HEK293T (cell line): Measurements from ENCODE around the gene TNPO3.

ENCODE experiments used
- CTCF ChIA-PET: fragments of 350-600 bp; formaldehyde crosslinking; extraction: SDS; loops from one replicate; lab custom pipeline; 2021; ENCODE audit warnings: antibody characterized with exemption, inconsistent platforms; lab: Yijun Ruan, JAX
- POLR2A ChIA-PET: fragments of 350-600 bp; formaldehyde crosslinking; extraction: SDS; loops from one replicate; lab custom pipeline; 2020; ENCODE audit warnings: antibody characterized with exemption, inconsistent platforms; lab: Yijun Ruan, JAX
- DNase-seq: peaks from one replicate; pipeline ENCODE4 v3.0.0; 2012; ENCODE audit warnings: mixed read lengths; ENCODE audit errors: extremely low spot score
- ARNT ChIP-seq: fragments of 450-650 bp; IDR thresholded peaks from 2 replicates; pipeline ENCODE4 v1.6.1; 2017; ENCODE audit warnings: mild to moderate bottlenecking
- BHLHE40 ChIP-seq: fragments of 450-650 bp; IDR thresholded peaks from 2 replicates; pipeline ENCODE4 v1.6.1; 2016; ENCODE audit warnings: mild to moderate bottlenecking, moderate library complexity, borderline replicate concordance
- CTBP1 ChIP-seq: fragments of 450-650 bp; IDR thresholded peaks from 2 replicates; pipeline ENCODE4 v1.6.1; 2016; ENCODE audit warnings: borderline replicate concordance
- ELF4 ChIP-seq: fragments of 450-650 bp; IDR thresholded peaks from 2 replicates; pipeline ENCODE4 v1.6.1; 2017; ENCODE audit warnings: antibody characterized with exemption
- FOXA1 ChIP-seq: fragments of 450-650 bp; IDR thresholded peaks from 2 replicates; pipeline ENCODE4 v1.6.1; 2016; ENCODE audit warnings: mild to moderate bottlenecking
- FOXK2 ChIP-seq: fragments of 450-650 bp; IDR thresholded peaks from 2 replicates; pipeline ENCODE4 v1.6.1; 2016; ENCODE audit warnings: mild to moderate bottlenecking
- FOXM1 ChIP-seq: fragments of 450-650 bp; IDR thresholded peaks from 2 replicates; pipeline ENCODE4 v1.6.1; 2017; ENCODE audit warnings: mild to moderate bottlenecking, borderline replicate concordance
- HDGF ChIP-seq: fragments of 450-650 bp; IDR thresholded peaks from 2 replicates; pipeline ENCODE4 v1.6.1; 2017; ENCODE audit warnings: antibody characterized with exemption, borderline replicate concordance
- L3MBTL2 ChIP-seq: fragments of 450-650 bp; conservative IDR thresholded peaks from 2 replicates; pipeline ENCODE4 v1.6.1; 2016; ENCODE audit warnings: mild to moderate bottlenecking
- LEF1 ChIP-seq: fragments of 450-650 bp; IDR thresholded peaks from 2 replicates; pipeline ENCODE4 v1.6.1; 2017; ENCODE audit warnings: mild to moderate bottlenecking, borderline replicate concordance
- NFRKB ChIP-seq: fragments of 450-650 bp; IDR thresholded peaks from 2 replicates; pipeline ENCODE4 v1.6.1; 2016; ENCODE audit warnings: mild to moderate bottlenecking, moderate library complexity
- PKNOX1 ChIP-seq: fragments of 450-650 bp; IDR thresholded peaks from 2 replicates; pipeline ENCODE4 v1.6.1; 2016
- SP1 ChIP-seq: fragments of 450-650 bp; IDR thresholded peaks from 2 replicates; pipeline ENCODE4 v1.6.1; 2017
- SUZ12 ChIP-seq: fragments of 450-650 bp; IDR thresholded peaks from 2 replicates; pipeline ENCODE4 v1.6.1; 2016; ENCODE audit warnings: mild to moderate bottlenecking
- TARDBP ChIP-seq: fragments of 450-650 bp; IDR thresholded peaks from 2 replicates; pipeline ENCODE4 v1.6.1; 2016
- ZNF384 ChIP-seq: fragments of 450-650 bp; IDR thresholded peaks from 2 replicates; pipeline ENCODE4 v1.6.1; 2016

TNPO3 gene

DNA sequence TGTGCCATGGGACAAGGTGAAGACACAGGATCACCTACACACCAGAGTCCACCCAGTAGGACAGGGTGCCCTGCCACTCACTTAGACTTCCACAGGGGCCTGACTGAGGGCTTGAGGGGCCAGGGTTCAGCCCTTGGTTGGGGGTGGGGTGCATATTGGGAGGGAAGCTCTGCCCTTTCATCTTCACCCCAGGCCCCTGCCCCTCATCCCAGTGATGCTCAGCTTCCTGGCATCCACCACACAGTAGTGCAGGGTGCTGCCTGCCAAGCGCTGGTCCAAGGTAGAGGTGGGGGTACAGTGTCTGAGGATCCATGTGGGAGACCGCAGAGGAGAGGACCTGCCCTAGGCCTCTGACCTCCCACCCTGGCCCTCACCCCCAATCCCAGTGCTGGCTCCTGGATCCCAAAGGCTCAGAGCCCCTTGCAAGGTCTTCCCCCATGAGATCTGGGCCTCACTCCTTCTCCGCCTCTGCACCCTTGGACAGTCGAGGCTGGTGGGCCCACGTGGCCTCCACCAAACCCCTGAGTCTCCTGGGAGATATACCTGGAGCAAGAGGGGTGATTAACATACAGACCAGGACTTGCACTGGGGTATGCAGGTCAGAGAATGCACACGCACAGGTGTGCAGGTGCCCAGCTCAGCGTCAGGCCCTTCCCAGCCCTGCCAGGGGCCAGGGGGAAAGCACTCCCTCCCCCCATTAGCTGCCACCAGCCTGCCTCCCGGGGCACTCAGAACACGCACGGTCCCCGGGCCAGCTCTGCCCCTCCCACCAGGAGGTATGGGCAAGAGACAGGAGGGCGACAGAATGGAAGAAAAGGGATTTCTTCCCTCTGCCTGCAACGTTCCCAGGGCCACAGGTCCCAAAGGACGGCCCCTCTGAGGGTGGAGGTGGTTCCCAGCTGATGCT, 125.8 kb downstream of the TNPO3 start:
- ChIA-PET CTCF (no interaction called here), POLR2A (no interaction called here)
- no peak for DNase-seq
- TF ChIP-seq ZNF384 = no peak

DNA sequence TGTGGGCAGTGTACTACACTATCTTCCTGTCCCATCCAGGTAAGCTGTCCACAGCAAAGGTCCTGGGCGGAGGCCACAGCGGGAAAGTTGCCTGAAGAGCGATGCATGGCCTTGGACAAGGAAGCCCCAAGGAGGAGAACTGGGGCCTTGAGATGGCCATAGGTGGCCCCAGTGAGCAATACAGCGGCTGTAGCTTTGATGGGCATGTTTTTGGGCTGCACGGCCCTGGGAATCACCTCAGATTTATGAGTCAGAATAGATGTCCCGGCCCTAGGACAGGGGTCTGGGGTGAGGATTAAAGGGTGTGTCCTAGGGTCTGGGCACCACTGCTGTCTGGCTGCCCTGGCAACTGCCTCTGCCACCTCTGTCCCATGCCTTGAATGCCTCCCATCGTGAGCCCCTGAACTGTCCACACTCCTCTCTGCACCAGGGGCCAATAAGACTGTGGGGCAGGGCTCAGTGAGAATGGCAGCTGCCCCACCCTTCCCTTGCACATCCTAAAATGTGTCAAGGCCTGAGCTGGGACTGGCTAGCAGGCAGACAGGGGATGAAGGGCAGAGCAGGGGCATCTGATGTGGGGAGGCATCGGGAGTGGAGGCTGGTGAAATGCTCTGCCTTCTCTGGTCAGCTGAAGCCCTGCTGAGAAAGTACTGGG, 126.6 kb downstream of the TNPO3 start:
- CTCF ChIA-PET = no interaction called here
- POLR2A ChIA-PET = no interaction called here
- no peak for DNase-seq
- TF ChIP-seq ZNF384 (no peak), FOXA1 (no peak), FOXK2 (no peak), ARNT (no peak), NFRKB (no peak), TARDBP (no peak), LEF1 (no peak), SUZ12 (no peak), L3MBTL2 (no peak), ELF4 (no peak), BHLHE40 (no peak), PKNOX1 (no peak), SP1 (no peak), HDGF (no peak), FOXM1 (no peak)

GRCh38 chr7:128924707-128925588, 130.0 kb downstream of the TNPO3 start:
- TF ChIP-seq FOXK2 = no peak
- DNase-seq = no peak
- POLR2A ChIA-PET = no interaction called here
- CTCF ChIA-PET = no interaction called here

DNA sequence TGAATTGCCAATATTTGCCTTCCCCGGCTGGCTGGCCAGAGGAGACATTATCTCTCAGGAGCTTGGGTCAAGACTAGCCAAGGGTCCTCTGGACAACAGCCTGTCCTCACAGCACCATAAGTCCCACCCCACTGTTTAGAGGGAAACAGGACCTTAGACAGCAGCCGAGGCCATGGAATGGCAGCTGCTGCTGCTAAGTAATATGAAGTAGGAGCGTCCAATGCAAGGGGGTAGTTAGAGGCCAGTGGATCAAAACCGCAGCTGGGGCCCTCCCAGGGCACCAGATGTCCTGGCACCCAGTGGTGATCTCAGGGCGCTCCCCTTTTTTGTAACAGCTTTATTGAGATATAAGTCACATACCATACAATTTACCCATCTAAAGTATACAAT, 131.5 kb downstream of the TNPO3 start:
- TF ChIP-seq FOXA1 (no peak), SP1 (no peak), FOXK2 (no peak), BHLHE40 (no peak), FOXM1 (no peak), ARNT (no peak)
- CTCF ChIA-PET = no interaction called here
- DNase-seq = no peak
- POLR2A ChIA-PET = no interaction called here

DNA sequence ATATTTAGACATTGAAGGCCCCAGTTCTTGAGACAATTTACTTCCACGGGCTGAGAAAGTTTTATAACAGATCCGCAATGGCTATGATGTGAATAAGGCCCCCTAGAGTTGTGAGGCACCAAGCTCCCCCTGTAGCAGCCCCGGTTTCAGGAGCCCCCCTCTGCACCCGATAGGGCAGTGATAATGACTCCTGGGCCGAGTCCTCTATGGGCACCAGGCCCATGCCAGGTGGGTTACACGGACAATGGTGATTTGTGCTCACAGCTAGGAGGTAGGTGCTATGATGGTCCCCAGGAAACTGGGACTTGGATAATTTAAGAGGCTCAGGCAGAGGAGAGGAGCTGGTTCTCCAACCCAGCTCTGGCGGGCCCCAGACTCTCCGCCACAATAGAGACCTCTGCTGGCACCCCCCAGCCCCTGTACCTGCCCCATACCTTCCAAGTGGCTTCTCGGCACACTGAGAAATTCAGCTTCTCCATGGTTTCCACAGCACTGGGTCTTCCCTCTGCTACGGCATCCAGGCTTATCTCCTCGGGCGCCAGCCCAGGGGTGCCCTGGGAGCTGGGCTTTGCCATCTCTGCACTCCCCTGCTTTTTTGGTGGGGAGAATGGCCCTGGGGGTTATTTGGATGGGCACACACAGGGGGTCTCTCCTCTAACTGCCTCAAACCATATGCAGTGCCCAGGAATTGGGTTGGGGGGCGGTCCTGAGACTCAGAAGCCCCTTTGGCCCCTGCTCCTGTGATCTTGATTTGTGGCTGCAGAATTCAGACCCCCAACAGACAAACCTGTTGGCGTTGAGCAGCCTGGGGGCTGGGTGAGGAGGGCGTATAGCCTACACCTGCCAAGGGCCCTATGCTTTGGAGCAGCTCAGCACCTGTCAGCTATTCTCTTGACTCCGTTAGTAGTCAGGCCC, 132.2 kb downstream of the TNPO3 start:
- DNase-seq = no peak
- TF ChIP-seq ARNT (no peak), CTBP1 (no peak), HDGF (no peak), NFRKB (no peak)
- ChIA-PET POLR2A (interaction anchor here (0.5 kb wide), 1 partner anchor 123 kb away, joined by 3 read pairs; no protein-coding TSS in a partner anchor), CTCF (interaction anchor here (0.6 kb wide), 1 partner anchor 17 kb away, joined by 4 read pairs; no protein-coding TSS in a partner anchor)

GRCh38 chr7:128921866-128922440, 133.0 kb downstream of the TNPO3 start:
- DNase-seq = no peak
- CTCF ChIA-PET = interaction anchor here (0.5 to 0.6 kb wide), 2 partner anchors 18 to 105 kb away, joined by 3 to 4 read pairs; no protein-coding TSS in a partner anchor
- TF ChIP-seq LEF1 (no peak), NFRKB (no peak), SUZ12 (no peak), CTBP1 (no peak), HDGF (no peak), FOXK2 (no peak), PKNOX1 (no peak), ELF4 (no peak), SP1 (no peak), L3MBTL2 (no peak), FOXM1 (no peak), ZNF384 (no peak), BHLHE40 (no peak)
- POLR2A ChIA-PET = no interaction called here
